Renal cortex interstitium (tissue), 11 donors: ENCODE measurements around the gene DYRK4. TPM values are rescaled to one million over a fixed set of nuclear protein-coding genes. Genes with fewer than 3 reads are reported as not detected.
A peak's percentile ranks its signal among the peaks of the same experiment; 100 is the strongest.

Experiments
- DNase-seq, 11 donors: peaks; one replicate each; pipeline ENCODE4 v3.0.0-alpha.2; 2013; ENCODE audit warnings: low read depth in 9 of 11, low spot score in 4 of 11; ENCODE audit errors: extremely low read depth in 1 of 11
- polyA plus RNA-seq, 3 donors: library from polyadenylated mRNA; unstranded; fragments of 120-200 nt; gene quantifications; one replicate each; pipeline ENCODE4 v1.2.1, GENCODE V29; 2013; ENCODE audit not compliant: insufficient read length in 3 of 3

Gene DYRK4
- polyA plus RNA-seq, 3 donors: 49.2 to 54.9 (median 54.0) TPM

DNA sequence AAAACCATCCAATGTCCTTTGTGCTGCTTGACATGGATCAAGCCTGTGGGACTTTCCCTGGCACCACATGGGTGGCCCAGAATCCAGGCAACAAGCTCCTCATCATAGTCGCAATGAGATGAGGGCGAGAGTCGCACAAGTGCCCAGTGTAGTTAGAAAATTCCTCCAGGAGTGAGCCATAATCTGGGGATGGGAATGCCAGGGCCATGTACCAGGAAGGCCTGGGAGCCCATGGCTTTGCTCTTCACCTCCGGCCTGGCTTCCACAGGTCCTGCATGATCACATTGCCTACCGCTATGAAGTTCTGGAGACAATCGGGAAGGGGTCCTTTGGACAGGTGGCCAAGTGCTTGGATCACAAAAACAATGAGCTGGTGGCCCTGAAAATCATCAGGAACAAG is 33.9 kb downstream of the DYRK4 start:
- no peak for DNase-seq

DNA sequence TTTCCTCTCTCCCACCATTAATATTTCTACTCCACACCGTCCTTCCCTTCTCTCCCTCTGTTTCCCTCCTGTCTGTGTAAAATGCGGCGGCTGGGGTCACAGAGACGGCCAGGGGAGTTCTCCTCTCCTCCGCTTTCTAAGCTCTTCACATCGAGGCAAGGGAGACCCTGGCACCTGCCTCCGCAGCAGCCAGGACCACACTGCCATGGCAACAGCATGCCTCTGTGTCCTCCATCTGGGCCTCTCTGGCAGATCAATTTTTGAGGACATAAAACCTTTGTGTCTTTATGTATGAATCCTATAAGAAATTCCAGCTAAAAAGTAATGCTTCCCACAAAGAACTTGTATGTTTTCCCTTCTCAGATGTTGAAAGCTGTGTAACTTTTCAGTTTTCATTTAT is 41.4 kb downstream of the DYRK4 start:
- no peak for DNase-seq

DNA sequence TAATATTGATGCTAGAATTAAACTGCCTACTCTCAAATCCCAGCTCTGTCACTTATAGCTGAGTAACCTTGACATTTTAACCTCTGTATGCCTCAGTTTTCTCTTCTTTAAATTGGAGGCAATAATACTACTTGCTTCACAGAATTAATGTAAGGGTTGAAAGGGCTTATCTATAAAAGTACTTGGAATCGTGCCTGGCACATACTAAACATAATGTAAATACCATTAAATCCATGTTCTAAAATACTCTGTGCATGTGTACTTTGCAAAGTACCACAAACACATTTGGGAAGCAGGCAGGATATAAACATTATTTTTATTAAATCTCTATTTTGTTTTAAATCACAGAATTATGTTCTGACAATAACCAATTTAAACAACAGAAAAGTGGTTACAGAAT is 41.9 kb downstream of the DYRK4 start:
- no peak for DNase-seq

DNA sequence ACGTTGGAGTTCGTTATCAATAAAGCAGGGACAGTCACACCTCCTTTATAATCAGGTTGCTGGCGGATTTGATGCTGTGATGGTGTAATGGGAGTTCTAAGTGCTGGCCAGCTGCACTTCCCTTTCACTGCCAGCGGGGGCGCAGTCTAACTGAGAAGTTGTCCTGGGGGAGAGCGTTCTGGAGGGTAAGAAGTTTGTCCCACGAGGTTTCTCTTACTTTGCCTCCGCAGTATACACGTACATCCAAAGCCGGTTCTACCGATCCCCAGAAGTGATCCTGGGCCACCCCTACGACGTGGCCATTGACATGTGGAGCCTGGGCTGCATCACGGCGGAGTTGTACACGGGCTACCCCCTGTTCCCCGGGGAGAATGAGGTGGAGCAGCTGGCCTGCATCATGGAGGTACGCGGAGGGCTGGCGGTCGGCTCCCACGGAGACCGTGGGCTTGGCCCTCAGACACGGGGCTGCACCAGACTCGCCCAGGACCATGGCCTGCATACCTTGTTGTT is 42.7 kb downstream of the DYRK4 start:
- DNase-seq: peak; percentile 40 to 83 (median 71)

DNA sequence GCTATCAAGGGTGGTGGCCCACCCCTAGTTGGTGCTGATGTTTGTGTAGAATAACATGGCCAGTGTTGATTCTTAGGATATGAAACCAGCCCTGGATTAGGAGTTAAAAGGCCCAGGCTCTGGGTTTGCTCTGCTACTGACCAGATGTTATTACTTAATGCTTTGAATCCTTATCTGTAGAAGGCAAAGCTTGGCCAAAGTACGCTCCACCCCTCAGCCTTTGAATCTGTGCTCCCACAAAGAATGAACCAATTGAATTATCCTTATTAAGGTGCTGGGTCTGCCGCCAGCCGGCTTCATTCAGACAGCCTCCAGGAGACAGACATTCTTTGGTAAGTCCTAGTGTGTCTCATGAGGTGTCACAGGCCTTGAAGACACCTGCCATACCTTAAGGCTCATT is 45.0 kb downstream of the DYRK4 start:
- no peak for DNase-seq

DNA sequence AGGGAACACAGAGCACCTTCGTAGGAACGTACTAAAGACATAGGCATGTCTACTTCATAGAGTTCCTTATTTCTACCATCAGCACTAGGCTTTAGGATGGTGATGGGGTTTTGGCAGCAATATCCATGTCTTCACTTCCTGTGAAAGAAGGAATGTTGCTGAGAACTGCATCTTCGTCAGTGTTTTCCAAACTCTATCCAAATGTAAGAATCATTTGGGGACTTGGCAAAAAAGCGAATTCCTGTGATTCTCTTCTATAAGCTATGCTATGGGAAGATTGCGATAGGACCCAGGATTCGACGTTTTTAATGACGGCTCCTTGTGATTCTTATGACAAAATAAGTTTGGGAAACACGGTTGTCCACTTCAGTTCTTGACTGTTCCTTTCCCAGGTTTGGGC is 47.1 kb downstream of the DYRK4 start:
- no peak for DNase-seq

DNA sequence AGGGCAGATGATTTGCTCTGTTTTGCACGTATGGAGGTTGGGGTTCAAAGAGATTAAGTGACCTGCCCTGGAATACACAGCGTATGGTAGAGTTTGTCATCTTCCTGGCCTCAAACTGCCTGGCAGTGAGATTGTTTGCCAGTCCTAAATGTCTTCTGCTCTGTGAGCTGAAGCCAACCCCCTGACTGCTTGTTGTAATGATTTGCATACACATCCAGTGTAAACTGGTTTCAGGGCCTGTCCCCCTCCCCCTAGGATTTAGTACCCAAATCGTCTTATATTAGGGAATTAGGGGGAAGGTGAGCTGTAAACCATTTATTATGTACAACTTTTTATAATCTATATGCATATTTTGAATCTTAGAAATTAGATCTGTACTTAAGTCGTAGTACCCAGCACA is 48.5 kb downstream of the DYRK4 start:
- no peak for DNase-seq

DNA sequence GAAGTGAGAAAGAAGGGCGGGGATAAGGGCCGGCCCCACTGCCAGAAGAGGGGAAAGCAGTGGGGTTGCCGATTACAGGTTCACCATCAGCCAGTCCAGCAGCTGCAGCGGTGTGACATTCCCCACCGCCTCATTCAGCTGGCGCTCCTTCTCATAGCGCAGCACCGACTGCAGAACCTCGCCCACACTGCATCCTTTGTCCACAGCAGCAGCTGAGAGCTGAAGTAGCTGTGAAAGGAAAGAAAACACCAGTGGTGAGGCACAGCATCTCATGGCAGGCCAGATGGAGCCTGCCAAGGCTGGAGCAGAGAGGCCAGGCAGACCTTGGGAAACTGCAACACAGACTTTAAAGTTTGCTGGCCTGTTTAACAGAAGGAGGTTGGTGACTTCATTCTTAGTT is 53.7 kb downstream of the DYRK4 start:
- DNase-seq: no peak

DNA sequence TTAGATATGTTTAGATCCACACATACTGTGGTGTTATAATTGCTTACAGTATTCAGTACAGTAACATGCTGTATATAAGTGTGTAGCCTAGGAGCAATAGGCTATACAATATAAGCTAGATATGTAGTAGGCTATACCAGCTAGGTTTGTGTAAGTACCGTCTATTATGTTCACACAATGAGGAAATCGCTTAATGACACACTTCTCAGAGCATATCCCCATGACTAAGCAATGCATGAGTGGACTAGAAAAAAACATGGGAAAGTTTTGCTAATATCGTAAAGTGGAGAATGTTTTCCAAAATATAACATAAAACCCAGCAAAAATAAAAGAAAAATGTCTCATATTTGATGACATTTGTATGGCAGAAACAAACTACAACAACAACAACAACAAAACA is 59.5 kb downstream of the DYRK4 start:
- DNase-seq: no peak

DNA sequence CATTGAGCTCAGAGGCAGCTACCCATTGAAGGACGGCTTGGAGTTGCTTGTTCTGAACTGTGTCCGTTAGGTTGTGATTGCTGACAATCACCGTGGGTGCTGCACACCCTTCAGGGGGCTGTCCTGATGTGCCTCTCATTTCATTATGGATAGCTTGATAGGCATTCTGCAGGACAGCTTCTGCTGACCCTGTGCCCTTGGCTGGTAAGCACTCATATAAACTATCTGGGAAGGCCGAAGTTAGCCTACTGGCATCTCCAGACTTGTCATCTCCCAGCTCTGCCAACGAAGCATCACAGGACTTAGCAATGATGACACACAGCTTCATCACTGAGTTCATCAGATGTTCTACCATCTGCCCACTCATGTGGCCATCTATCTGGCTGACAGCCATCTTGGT is 64.5 kb downstream of the DYRK4 start:
- DNase-seq: no peak

DNA sequence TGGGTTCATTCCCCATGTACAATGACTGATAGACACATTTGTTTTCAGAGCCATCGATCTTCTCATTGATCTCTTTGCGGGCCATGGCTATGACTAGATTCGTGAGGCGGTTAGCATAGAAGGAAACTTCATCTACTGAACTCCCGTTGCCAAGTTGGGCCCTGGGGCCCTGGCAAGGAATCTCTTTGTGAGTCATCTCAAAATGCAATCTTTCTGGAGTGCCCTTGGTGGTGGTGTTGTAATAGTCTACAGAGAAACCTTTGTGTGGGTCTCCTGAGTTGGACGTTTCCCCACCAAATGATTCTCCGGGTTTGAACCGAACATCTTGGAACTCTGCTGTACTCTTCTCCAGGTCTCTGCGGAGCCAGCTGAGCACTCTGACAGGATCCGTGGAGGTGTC is 66.4 kb downstream of the DYRK4 start:
- DNase-seq: no peak

DNA sequence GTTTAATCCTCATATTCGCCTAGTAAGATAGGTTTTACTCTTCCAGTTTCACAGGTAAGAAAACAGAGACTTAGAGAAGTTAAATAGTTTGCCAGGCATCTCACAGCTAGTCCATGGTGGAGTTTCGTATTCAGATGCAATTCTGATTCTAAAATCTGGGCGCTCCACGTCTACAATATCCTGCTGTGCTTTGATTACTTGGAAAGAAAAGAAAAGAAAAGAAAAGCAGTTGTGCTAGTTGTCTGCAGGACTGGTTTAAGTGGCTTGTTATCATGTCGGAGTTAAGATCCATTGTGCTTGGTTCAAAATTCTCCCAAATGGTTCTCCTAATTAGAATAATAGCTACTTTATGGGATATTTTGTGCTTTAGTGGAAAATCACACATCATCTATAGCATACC is 68.3 kb downstream of the DYRK4 start:
- no peak for DNase-seq

DNA sequence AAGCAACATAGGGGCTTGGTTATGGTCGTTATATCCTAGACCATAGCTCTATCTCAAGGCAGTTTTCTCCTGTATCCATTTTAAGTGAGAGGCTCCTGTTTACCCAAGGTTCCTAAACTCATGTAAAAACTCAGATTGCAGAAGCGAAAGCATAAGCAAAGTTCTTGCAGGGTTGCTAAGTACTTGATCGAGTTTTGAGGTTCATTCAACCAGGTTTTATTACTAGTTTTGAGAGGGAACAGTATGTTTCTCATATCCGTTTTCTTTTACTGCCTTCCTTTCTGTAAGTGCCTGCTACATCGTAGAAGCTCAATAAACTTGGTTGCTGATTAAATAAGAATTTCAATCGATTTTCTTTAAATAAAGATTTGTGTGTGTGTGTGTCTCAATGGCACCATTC is 81.7 kb downstream of the DYRK4 start:
- no peak for DNase-seq

DNA sequence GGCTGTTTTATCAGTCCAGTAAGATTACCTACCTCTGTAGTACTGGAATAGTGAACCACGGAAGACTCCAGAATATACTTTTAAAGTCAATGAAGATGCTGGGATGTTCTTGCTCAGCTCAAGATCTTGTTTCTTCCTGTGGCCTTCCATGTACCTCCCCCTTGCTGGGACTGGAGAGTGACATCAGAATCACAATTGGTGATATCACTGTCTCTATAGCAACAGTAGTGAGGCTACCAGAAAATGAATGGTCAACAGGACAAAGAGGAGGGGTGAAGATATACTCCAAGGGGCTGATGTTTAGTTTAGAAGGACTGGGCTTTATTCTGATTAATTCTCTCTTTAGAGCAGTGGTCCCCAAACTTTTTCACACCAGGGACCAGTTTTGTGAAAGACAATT is 83.0 kb downstream of the DYRK4 start:
- DNase-seq: no peak

DNA sequence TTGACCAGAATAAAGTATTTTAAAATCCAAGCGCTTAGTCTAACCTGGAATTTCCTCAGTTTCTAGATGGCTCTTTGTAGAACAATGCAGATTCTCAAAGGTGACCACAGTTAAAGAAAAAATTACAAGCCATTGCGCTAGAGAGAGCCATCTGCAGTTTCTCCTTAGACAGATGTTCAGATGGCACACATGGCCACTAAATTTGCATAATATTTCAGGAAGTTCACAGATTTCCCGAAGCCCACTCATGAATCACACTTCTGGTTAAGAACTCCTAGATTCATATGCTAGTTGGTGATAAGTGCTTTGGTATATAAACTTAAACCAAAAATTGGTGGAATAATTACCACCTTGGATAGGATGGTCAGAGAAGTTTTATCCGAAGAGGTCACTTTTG is 86.1 kb downstream of the DYRK4 start:
- DNase-seq: peak in 2 of 11 donors; percentile 0 to 8

DNA sequence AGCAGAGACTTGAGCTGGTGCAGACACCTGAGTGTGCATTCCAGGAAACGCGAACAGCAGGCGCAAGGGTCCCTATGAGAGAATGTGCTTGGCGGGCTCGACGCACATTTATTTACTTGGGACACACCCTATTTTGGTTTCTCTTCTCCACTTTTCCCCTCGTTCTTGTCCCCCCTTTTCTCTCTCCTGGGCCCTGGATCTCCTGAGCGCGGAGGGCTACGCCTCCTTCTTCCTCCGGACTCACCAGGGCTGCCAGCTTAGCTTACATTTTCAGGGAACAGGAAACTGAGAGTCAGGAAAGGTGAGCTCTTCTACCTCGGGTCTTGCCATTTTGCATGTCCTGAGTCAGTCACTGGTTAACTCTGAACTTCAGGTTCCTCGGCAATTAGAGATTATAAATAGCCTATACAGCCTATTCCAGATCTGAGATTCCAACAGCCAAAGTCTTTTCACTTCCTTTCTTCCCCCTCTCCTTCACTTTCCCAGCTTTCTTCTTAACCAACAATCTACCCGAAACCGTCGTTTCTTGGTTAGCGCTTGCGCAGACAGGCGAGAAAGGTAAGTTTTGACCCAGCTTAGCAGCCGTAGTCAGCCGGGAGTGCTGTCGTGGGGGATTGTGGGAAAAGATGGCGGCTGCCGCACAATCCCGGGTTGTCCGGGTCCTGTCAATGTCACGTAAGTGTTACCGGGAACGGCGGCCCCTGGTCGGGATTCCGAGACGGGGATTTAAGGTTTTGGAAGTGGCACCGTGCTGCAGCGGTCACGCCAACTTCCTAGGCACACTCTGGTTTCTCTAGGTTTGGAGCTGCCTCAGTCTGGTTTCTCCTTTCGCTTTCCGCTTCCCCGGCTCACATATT is 86.7 kb downstream of the DYRK4 start, which contains the start of the genes AKAP3 and NDUFA9:
Gene AKAP3 (minus strand): TSS at position 551 of the 857 bp plus-strand sequence. CDS start 10,855 bp downstream, outside the sequence.
Gene NDUFA9 (plus strand): TSS at position 614 of the 857 bp plus-strand sequence. CDS start 13 bp downstream, at position 627.
- DNase-seq: peak; percentile 69 to 87 (median 83)

DNA sequence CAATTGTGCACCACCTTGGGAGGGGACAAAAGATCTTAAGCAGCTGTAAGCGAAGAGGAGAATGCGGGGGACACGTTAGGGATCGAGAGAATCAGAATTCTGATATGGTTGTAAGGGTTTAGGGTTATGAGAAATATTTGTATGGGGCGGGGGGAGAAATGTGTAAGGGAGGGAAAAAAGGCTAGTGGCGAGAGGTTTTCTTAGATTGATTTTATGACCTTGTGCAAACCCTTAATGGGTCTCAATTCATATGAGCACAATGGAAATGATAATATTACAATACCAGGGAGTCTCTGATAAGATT is 87.3 kb downstream of the DYRK4 start:
- peak in 1 of 11 donors; percentile 43 for DNase-seq

DNA sequence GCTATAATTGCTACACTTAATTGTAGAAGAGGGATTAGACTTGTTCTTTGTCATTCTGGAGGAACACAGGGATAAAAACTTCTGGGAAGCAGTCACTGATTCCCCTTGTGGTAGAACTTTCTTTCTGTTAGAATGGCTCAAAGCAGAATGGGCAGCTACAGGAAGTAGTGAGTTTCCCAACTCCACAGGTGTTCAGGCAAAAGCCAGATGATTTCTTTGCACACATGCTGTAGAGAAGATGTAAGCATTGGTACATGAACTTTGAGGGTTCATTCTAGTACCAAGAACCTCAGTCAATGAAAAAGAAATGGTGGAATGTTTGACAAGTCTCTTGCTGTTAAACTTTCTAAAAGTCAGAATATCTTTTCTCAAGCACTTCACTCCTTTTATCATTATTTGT is 91.2 kb downstream of the DYRK4 start:
- no peak for DNase-seq

DNA sequence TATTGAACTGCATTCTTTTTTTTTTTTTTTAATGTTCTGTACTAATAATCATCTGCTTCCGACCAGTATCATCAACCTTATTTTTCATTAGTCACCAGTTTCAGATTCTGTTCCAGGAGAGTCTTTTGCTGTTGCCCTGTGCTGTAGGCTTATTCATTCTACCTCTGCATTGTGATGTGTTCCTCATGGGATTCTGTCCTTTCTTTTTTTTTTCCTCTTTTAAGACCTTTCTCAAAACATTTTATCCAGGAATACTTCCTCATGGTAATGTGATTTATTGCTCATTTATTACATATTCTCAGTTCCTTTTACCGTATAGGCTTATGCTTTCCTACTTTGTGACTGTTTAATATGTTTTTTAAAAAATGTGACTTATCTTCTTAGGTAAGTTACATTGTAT is 91.7 kb downstream of the DYRK4 start:
- no peak for DNase-seq
